NK-92 (cell line): ENCODE measurements around the gene SEPTIN2.
A peak's percentile ranks its signal among the peaks of the same experiment; 100 is the strongest.
"Not testable (repeated sequence)": the region's sequence is repeated elsewhere in the genome, so short reads cannot be mapped to it uniquely, and the experiment has no call there.

Experiments
- DNase-seq: peaks from one replicate; lab custom pipeline; 2025; ENCODE audit not compliant: unreplicated experiment; lab: John Stamatoyannopoulos, UW

The SEPTIN2 gene

GRCh38 chr2:241313543-241314095, 2.1 kb upstream of the SEPTIN2 start:
- DNase-seq = no peak

GRCh38 chr2:241314226-241315092, 1.3 kb upstream of the SEPTIN2 start:
- no peak for DNase-seq

- peak; percentile 98 for DNase-seq
Observed at GRCh38 chr2:241315093-241315878, 439 bp upstream of the SEPTIN2 start, which contains the start of gene HDLBP. Gene HDLBP, minus strand, starts transcription at chr2:241315672. Its CDS starts 48,803 bp downstream, at chr2:241266869.

- no peak for DNase-seq
Observed at GRCh38 chr2:241316825-241317224, 1.1 kb downstream of the SEPTIN2 start.

GRCh38 chr2:241317391-241317790, 1.7 kb downstream of the SEPTIN2 start:
- no peak for DNase-seq

- DNase-seq = not testable (repeated sequence)
Observed at GRCh38 chr2:241318830-241319229, 3.1 kb downstream of the SEPTIN2 start.

GRCh38 chr2:241320394-241320793, 4.7 kb downstream of the SEPTIN2 start:
- DNase-seq = no peak

- DNase-seq = no peak
Observed at GRCh38 chr2:241321033-241321432, 5.3 kb downstream of the SEPTIN2 start.

- DNase-seq = no peak
Observed at GRCh38 chr2:241321886-241322285, 6.2 kb downstream of the SEPTIN2 start.

GRCh38 chr2:241323778-241324177, 8.1 kb downstream of the SEPTIN2 start:
- DNase-seq = no peak

GRCh38 chr2:241324775-241325174, 9.1 kb downstream of the SEPTIN2 start:
- no peak for DNase-seq

- DNase-seq = no peak
Observed at GRCh38 chr2:241325257-241325656, 9.5 kb downstream of the SEPTIN2 start.

GRCh38 chr2:241329669-241330615, 14.2 kb downstream of the SEPTIN2 start:
- no peak for DNase-seq

- DNase-seq = no peak
Observed at GRCh38 chr2:241330616-241330981, 14.9 kb downstream of the SEPTIN2 start.

GRCh38 chr2:241334813-241335212, 19.1 kb downstream of the SEPTIN2 start:
- no peak for DNase-seq

- no peak for DNase-seq
Observed at GRCh38 chr2:241339839-241340630, 24.3 kb downstream of the SEPTIN2 start.

- DNase-seq = no peak
Observed at GRCh38 chr2:241340631-241341163, 25.0 kb downstream of the SEPTIN2 start.

GRCh38 chr2:241344925-241345651, 29.4 kb downstream of the SEPTIN2 start:
- DNase-seq = no peak

GRCh38 chr2:241349941-241350340, 34.2 kb downstream of the SEPTIN2 start:
- no peak for DNase-seq
